HG03354 (cell line): ENCODE measurements around the gene C11orf71.

Experiments used
- ATAC-seq: cut with Tn5 transposase; IDR thresholded peaks from one replicate; pipeline ENCODE4 v1.9.1; 2021; ENCODE audit warnings: mild to moderate bottlenecking; ENCODE audit not compliant: unreplicated experiment, poor library complexity, severe bottlenecking

The C11orf71 gene

DNA sequence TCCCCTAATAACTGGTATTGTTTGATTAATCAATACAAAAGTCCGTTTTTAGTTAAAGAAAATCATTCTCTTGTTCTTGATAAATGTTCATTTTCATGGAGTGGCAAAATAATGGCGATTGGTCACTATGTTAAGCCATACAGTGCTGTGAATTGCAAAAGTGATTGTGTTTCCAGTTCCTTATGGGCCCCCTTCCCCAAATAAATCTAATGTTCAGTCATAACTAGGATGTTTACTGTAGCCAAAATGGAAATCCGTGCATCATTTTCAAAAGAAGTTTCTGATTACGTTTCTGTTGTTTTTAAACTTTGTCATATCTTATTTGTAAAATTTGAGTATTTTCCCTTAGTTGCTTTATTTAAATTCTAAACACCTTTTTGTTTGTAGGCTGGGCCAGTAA, 1.0 kb upstream of the C11orf71 start:
- ATAC-seq, result no peak

DNA sequence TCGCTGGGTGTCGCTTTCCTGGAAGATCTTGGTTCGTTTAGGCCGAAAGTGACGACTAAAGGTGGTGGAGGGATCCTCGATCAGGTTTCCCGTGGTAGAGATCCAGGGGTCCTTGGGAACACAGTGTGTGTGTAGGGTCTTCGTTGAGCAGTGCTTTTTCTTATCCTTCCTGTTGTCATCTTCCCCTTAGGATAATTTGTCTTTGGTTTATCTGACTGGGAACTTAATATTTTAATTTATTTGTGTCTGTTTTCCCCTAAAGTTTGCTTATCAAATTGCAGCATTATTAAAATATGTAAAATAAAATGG, 558 bp upstream of the C11orf71 start:
- ATAC-seq, result no peak

DNA sequence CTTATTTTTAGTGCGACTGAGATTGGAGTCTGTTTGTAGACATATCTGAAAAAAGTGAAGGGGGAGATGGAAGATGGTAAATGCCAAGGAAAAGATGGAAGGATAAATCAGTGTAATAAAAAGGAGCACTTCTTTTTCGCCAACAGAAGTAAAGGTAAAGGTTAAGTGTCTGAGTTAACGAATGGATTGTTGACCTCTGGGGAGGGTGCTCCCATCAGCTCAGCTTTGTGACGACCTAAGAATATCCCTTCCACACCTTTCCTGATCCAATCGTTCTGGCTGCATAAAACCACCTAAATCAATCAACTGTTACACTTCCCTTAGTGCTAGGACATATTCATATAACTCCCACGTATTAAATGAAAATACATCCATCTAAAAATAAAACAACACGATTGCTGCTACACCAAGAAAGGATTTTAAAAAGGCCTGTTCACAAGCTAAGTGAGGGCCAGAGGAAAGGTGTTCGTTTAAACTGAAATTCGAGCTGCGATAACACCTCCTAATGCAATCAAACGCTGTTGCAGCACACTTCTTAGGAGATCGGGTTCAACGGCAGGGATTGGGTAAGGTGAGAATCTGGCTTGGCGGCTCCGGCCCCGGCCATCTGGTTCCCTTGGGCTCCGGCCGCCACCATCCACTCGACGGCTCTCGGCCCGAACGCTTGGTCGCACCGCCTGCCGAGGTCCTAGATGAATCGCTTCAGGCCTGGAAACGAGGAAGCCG, 658 bp downstream of the C11orf71 start:
- peak; percentile 31 for ATAC-seq

DNA sequence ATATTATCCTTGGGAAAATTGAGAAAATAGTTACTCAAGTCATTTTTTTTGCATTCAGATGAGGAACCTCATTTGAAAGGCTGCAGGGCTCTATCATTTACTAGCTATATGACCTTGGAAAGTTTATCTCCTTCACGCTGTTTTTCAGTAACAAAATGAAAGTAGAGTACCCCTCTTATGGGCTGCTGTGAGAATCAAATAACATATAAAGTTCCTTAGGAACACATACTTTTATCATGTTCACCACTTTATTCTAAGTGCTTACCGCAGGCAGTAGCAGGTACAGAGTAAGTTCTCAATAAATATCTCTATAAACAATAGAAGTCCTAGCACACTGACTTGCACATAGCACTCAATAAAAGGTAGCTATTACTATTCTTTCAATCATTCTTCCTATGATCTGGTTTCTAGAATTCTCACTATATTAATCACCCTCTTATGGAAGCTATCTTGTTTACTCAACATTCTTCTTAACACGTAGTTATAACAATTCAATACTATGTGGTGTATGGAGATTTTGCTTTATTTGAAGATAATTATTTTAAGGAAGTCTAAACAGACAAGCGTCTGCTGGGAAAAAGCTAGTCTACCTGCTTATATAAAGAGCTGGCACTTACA, 1.9 kb downstream of the C11orf71 start:
- no peak for ATAC-seq

DNA sequence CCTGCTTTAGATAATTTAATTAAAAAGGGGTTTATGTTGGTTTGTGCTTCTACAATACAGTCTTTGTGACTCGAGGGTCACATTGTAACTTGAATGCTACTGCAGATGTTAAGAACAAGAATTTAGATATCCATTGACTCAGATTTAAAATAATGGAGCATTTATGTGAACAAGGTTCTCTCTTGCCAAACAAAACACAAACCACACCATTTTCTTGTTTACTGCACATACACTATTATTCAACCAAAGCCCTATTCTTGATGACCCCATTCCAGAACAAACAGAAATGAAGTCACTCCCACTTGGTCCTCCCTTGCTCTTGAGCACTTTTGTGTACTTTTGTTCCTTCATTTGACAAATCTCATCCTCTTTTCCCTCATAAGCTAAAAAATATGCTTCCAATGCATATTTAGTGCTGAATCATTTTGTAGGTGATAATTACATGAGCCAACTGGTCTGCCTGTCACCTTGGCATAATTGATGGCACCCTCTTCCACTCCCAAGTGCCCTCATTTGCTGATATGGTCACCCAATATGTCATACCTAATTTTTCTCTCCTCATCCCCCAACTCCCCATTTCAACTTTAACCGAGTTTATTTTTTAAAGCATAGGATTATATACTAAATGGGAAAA, 2.8 kb downstream of the C11orf71 start:
- ATAC-seq, result no peak

GRCh38 chr11:114396916-114397315, 3.4 kb downstream of the C11orf71 start:
- ATAC-seq, result no peak

GRCh38 chr11:114395736-114396135, 4.6 kb downstream of the C11orf71 start:
- no peak for ATAC-seq

DNA sequence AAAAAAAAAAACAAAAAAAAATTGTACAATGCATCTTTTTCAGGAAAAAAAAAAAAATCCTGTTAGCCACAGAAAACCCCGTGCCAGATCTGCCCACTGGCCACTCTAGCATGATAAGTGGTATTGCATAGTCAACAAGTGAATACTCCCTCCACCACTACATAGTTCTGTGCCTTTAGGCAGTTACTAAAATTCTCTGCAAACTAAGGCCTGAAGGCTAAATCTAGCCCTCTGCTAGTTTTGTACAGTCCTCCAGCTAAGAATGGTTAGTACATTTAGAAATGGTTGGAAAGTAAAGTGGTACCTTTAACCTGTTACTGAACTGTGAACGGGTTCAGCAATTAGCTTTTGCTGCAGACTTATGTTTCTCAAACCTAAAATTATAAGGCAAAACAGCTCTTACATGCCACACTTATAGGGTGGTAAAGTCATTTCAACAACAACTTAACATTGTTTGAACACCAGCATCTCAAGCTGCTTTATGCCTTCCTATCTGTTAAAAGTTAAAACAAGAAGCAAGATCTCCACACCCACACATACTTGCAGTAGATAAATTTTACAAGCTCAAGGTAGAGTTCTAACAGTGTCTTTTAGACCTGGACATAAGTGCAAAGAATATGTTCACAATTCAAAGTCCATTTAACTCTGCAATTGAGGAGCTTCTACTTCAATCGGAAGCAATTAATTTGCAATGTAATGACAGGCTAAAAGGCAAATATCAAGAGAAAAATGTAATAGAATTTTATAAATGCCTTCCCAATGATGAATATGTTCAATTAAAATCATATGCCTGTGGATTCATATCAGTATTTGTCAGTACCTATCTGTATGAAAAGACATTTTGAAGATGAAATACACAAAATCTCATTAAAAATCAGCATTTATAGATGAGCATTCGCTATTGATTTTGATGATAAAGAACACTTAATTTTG, 7.3 kb downstream of the C11orf71 start:
- ATAC-seq, result no peak

DNA sequence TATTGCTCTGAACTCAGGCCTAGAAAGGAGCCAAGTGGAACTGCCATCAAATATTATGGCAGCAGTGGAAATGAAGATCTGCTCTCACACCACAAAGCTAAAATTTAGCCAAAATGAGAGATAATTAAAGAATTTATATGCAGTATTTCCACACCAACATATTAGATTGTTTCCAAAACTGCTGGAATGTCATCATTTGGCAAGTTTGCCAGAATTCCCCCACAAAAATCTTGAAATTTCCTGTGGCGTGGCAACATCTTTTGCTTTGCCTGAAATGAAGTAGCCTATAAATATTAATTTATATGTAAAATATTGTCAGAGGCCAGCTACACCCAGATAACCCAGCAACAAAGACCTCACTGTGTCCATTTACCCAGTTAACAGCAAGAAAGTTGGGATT, 13.8 kb downstream of the C11orf71 start:
- no peak for ATAC-seq

GRCh38 chr11:114386131-114386530, 14.2 kb downstream of the C11orf71 start:
- ATAC-seq, result no peak

DNA sequence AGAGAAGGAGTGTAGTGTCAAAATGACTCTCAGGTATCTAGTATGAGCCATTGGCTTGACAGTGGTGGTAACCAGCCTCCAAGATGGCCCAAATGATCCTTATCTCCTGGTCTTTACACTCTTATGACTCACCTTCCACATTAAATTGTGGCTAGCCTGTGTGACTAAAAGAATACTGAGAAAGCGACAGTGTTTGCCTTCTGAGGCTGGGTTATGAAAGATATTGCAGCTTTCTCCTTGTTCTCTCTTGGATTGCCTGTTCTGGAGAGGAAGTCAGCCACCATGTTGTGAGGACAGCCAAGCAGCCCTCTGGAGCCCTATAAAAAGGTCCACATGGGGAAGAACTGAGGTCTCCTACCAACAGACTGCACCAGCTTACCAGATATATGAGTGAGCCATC, 15.8 kb downstream of the C11orf71 start:
- ATAC-seq, result no peak

DNA sequence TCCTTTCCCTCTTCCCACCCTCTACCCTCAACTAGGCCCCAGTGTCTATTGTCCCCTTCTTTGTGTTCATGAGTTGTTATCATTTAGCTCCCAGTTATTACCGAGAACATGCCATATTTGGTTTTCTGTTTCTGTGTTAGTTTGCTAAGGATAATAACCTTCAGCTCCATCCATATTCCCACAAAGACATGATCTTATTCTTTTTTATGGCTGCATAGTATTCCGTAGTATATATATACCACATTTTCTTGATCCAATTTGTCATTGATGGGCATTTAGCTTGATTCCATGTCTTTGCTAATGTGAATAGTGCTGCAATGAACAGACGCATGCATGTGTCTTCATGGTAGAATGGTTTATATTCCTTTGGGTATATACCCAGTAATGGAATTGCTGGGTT, 17.8 kb downstream of the C11orf71 start:
- no peak for ATAC-seq

GRCh38 chr11:114379394-114380069, 20.8 kb downstream of the C11orf71 start:
- no peak for ATAC-seq

DNA sequence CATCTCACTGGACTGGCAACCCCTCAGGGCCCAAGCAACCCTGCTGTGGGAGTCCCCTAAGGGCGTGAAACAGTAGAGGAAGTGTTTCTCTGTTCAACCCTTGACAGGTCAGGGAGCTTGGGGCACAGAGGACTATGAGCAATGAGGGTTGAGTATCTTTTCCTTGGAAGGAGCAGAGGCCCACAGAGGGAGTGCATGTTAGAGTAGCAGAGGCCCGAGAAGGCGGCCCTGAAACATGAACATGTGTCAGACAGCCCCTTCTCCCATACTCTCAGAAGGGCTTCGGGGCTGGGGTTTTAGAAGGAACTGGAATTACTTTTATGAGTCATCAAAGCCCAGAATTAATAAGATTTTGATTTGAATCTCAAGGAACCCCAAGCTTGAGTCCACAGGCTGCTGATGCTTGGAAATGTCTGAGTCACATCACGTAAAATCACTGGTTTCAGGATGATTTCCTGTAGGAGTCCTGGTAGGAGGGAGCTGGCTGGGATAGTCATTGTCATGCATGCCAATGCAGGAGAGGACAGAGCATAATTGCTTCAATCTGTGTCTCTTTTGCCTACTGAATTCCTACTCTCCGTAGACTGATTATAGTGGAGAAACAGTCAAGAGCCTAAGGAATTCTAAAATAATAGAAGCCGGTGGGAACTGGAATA, 22.6 kb downstream of the C11orf71 start:
- no peak for ATAC-seq

- ATAC-seq, result no peak
Measured at GRCh38 chr11:114375052-114375451, 25.3 kb downstream of the C11orf71 start.

DNA sequence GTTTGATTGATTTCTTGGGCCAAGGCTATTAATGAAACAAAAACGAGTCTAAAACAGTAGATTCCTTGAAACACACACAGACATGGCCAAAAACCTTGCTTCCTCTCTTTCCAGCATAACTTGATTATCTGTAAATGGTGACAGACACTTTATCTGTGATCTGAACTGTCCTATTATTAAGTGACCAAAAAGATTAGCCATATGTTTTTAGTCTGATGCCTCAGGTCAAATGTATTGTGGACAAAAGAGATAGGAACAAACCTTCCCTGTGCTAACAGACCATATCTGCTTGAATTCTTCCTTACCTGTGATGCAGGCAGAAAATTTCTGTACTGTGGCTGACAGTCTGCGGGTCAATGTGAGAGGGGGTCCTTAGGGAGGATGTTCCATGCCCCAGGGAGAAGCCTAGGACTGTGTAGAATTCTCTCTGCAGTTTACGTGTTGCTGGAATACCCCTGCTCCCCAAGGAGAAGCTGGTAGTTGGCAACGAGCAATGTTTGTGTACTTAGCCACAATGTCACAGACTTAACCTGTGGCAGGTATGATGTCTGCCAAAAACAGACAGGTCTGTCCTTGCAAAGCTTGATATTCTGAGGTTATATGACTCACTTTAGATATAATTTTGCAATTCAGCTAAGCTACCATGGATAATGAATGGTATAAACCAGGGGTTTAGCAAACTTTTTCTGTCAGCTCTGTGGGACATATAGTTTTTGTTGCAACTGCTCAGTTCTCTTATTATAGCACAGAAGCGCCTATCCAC, 31.2 kb downstream of the C11orf71 start:
- no peak for ATAC-seq

DNA sequence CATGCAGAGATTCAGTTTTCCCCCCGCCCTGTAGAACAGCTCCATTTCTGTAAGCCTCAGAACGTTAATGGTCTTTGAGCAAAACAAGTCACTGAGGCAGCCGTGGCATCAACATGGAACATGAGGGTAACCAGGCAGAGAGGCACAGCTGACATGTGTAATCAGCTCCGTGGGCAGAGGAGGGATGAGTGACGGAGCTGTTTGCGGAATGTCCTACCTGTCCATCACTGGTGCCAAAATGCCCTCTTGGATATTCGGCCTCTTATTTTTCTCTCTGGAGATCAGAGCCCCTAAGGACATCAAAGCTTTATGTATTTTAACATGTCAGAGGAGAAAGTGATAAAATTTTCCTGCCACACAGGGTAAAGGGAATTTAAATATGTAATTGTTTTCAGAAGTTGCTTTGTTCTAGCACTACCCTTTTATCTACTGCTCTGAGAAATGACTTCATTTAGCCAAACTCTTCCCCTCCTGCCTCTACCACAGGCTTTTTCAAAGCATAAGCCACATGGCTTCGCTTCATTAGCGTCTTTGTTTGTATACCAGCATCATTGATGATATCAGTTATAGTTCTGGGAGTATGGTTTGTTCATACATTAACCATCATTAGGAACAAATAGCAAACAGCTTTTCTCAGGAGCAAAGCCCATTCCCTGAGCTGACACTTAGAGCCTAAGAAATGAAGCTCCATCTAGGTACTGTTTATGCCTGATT, 32.9 kb downstream of the C11orf71 start:
- no peak for ATAC-seq
